HepG2 (cell line): ENCODE data around the gene LCMT2. TPM values are rescaled to one million over a fixed set of nuclear protein-coding genes. Genes with fewer than 3 reads are reported as not detected.

Source experiments
- ATF7 ChIP-seq, 2 experiments: fragments of 450-650 bp in 1 of 2; sonication (generic) in 1 of 2; formaldehyde crosslinking in 1 of 2; IDR thresholded peaks; 2 replicates each; pipeline versions ENCODE4 v1.4.0 to v1.6.1; 2016 to 2020; ENCODE audit warnings: antibody characterized with exemption in 1 of 2, mild to moderate bottlenecking in 1 of 2, missing genetic modification reagents in 1 of 2
- E2F2 ChIP-seq: sonication (generic); formaldehyde crosslinking; IDR thresholded peaks from 2 replicates; pipeline ENCODE4 v1.4.0; 2020; ENCODE audit warnings: missing genetic modification reagents, borderline replicate concordance
- FOXC1 ChIP-seq: sonication (generic); formaldehyde crosslinking; IDR thresholded peaks from 2 replicates; pipeline ENCODE4 v1.8.0; 2022; ENCODE audit warnings: mild to moderate bottlenecking, missing genetic modification reagents, borderline replicate concordance
- HDAC6 ChIP-seq: fragments of 200-600 bp; sonication (generic); IDR thresholded peaks from 2 replicates; pipeline ENCODE4 v1.7.0; 2017; ENCODE audit warnings: mild to moderate bottlenecking, antibody characterized with exemption, low read length, low read depth
- HNF4A ChIP-seq: sonication (generic); formaldehyde crosslinking; IDR thresholded peaks from 2 replicates; pipeline ENCODE4 v1.4.0; 2020; ENCODE audit warnings: missing genetic modification reagents
- PCBP1 ChIP-seq: fragments of 200-400 bp; formaldehyde crosslinking; IDR thresholded peaks from 2 replicates; pipeline ENCODE4 v1.6.1; 2017; ENCODE audit warnings: mild to moderate bottlenecking, low read depth, low read length, borderline replicate concordance
- PRDM10 ChIP-seq: sonication (generic); formaldehyde crosslinking; IDR thresholded peaks from 2 replicates; pipeline ENCODE4 v1.4.0; 2020; ENCODE audit warnings: low read depth, missing genetic modification reagents
- SP1 ChIP-seq, 2 experiments: fragments of 450-650 bp in 1 of 2; sonication (generic) in 1 of 2; formaldehyde crosslinking in 1 of 2; IDR thresholded peaks; 2 replicates each; pipeline versions ENCODE4 v1.4.0 to v1.6.1; 2016 to 2020; ENCODE audit warnings: missing genetic modification reagents in 1 of 2
- TMF1 ChIP-seq: sonication (generic); formaldehyde crosslinking; IDR thresholded peaks from 2 replicates; pipeline ENCODE4 v1.8.1; 2022; ENCODE audit warnings: low read depth, missing genetic modification reagents
- YEATS2 ChIP-seq: sonication (generic); formaldehyde crosslinking; IDR thresholded peaks from 2 replicates; pipeline ENCODE4 v1.4.0; 2020; ENCODE audit warnings: missing genetic modification reagents, borderline replicate concordance
- YY1 ChIP-seq: IDR thresholded peaks from 2 replicates; pipeline ENCODE4 v1.6.1; 2011; ENCODE audit warnings: low read length, low read depth, moderate library complexity, mild to moderate bottlenecking; ENCODE audit not compliant: insufficient read depth, insufficient replicate concordance
- ZBTB2 ChIP-seq: sonication (generic); formaldehyde crosslinking; IDR thresholded peaks from 2 replicates; pipeline ENCODE4 v1.8.0; 2022; ENCODE audit warnings: low read depth, missing genetic modification reagents
- ZHX1 ChIP-seq: sonication (generic); formaldehyde crosslinking; IDR thresholded peaks from 2 replicates; pipeline ENCODE4 v1.8.1; 2022; ENCODE audit warnings: low read depth, mild to moderate bottlenecking, missing genetic modification reagents
- ZNF230 ChIP-seq: sonication (generic); formaldehyde crosslinking; IDR thresholded peaks from 2 replicates; pipeline ENCODE4 v1.4.0; 2020; ENCODE audit warnings: mild to moderate bottlenecking, missing genetic modification reagents
- ZNF251 ChIP-seq: sonication (generic); formaldehyde crosslinking; IDR thresholded peaks from 2 replicates; pipeline ENCODE4 v1.9.0; 2021; ENCODE audit warnings: mild to moderate bottlenecking, missing genetic modification reagents
- ZNF552 ChIP-seq: sonication (generic); formaldehyde crosslinking; IDR thresholded peaks from 2 replicates; pipeline ENCODE4 v1.9.0; 2022; ENCODE audit warnings: missing genetic modification reagents, mild to moderate bottlenecking, borderline replicate concordance
- ZNF788 ChIP-seq: sonication (generic); formaldehyde crosslinking; IDR thresholded peaks from 2 replicates; pipeline ENCODE4 v1.5.0; 2020; ENCODE audit warnings: mild to moderate bottlenecking, missing genetic modification reagents, borderline replicate concordance
- polyA plus RNA-seq, 8 experiments: library from polyadenylated mRNA; depleted of rRNA in 3 of 8; stranded (reverse) in 7 of 8; unstranded in 1 of 8; fragments of >200 nt; fragmentation: Illumina TruSeq in 4 of 8; extraction: Trizol in 4 of 8; gene quantifications; 2 replicates each; pipeline versions ENCODE4 v1.2.1 to v1.2.3, GENCODE V29; 2011 to 2016; ENCODE audit warnings: low read depth in 4 of 8, missing spikeins in 1 of 8, mixed read lengths in 1 of 8; ENCODE audit not compliant: insufficient read depth in 1 of 8
- total RNA-seq, 5 experiments: library from RNA; depleted of rRNA; stranded (reverse); fragments of >200 nt; fragmentation: Illumina TruSeq; extraction: Trizol; gene quantifications; 2 replicates each; pipeline ENCODE4 v1.2.3, GENCODE V29; 2016; ENCODE audit warnings: low read depth in 1 of 5

LCMT2 gene
- total and polyA plus RNA-seq, 2 of the 13 experiments (the other 11 are each of a cell fraction or from before 2014, with no cell fraction given) = 6.9 to 9.1 TPM

DNA sequence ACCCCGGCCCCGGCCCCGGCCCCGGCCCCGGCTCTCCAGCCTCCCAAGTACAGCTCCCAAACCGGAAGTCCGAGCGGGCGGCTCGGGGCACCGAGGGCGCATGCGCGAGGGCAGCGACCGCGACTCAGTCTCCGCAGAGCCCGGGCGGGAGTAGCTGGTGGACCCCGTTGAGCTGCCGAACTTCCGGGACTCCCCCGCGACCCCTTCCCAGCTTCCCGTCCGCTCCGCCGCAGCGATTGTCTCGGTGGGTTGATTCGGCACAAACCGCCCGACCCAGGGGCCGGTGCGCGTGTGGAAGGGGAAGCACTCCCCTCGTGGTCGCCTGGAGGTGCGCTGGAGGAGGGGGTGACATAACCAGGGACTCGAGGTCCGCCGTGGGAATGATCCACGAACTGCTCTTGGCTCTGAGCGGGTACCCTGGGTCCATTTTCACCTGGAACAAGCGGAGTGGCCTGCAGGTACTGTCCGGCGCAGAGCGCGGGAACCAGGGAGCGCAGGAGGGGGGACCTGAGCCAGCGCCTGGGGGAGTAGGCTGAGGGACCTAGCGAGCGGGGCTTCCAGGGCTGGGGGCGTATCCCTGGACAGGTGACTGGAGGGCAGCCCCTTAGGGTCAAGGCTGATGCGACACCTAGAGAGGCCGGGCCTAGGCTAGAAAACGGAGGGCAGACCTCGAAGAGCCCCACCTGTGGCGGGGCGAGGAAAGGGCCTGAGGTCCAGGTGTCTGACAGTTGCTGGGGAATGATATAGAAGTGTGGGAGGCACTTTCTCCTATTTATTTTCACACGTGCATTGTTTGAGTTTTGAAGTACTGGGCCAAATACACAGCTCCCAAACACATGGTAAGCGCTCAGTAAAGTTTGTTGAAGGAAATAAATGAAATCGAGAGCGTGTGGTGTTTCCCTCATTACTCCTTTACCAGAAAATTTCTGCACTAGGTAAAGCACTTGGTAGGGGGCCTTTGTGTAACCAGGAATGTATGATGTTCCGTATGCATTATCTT lies 40.9 kb upstream of the LCMT2 start, which contains the start of the genes TUBGCP4 and ZSCAN29 (continued):
- TF ChIP-seq ZNF788 (CRISPR knock-in tag) (peak; percentile 53; the same call in 1 of the 2 replicates), FOXC1 (CRISPR knock-in tag) (peak; percentile 90), HDAC6 (no peak), ZBTB2 (CRISPR knock-in tag) (peak; percentile 66), TMF1 (CRISPR knock-in tag) (no peak; the same call in 1 of the 2 replicates), SP1 (IDR thresholded peaks at IDR 0.05) (no peak), SP1 (CRISPR knock-in tag; IDR thresholded peaks at IDR 0.05) (peak; percentile 10; the same call in 1 of the 2 replicates), E2F2 (CRISPR knock-in tag) (peak; percentile 59; the same call in 1 of the 2 replicates), PRDM10 (CRISPR knock-in tag) (no peak), YY1 (peak; percentile 46), ZNF552 (CRISPR knock-in tag) (peak; percentile 88; the same call in 1 of the 2 replicates), ZNF230 (CRISPR knock-in tag) (no peak; the same call in 1 of the 2 replicates), ZNF251 (no peak), ATF7 (IDR thresholded peaks at IDR 0.05) (no peak), ATF7 (CRISPR knock-in tag; IDR thresholded peaks at IDR 0.05) (peak; percentile 39; the same call in 1 of the 2 replicates), ZHX1 (no peak), HNF4A (CRISPR knock-in tag) (0 out of 2 replicates have a peak, but pooled peaks have one; percentile 3), PCBP1 (no peak), YEATS2 (CRISPR knock-in tag) (peak; percentile 68; the same call in 1 of the 2 replicates)
